Measurements from ENCODE around the gene SETD1A.
A peak's percentile ranks its signal among the peaks of the same experiment; 100 is the strongest.
"Not testable (repeated sequence)": the region's sequence is repeated elsewhere in the genome, so short reads cannot be mapped to it uniquely, and the experiment has no call there.

SETD1A gene

GRCh38 chr16:30929167-30929566 lies 28.4 kb upstream of the SETD1A start:
- no peak overlapping the region for H3K4me3 ChIP-seq (replicated peaks; ENCODE audit: low read depth, low read length)
- TF ChIP-seq CTCF (IDR thresholded peaks at IDR 0.05; ENCODE audit: low read depth, low read length, missing control alignments) = no peak
- no peak for DNase-seq (ENCODE audit: extremely low read depth, low read depth)

- no peak for DNase-seq (ENCODE audit: extremely low read depth, low read depth)
- no peak overlapping the region for H3K4me3 ChIP-seq (replicated peaks; ENCODE audit: low read depth, low read length)
- TF ChIP-seq CTCF (IDR thresholded peaks at IDR 0.05; ENCODE audit: low read depth, low read length, missing control alignments) = no peak
Observed at GRCh38 chr16:30930160-30930571, 27.4 kb upstream of the SETD1A start.

- DNase-seq (ENCODE audit: extremely low read depth, low read depth) = no peak
- TF ChIP-seq CTCF (IDR thresholded peaks at IDR 0.05; ENCODE audit: low read depth, low read length, missing control alignments) = no peak
- no peak overlapping the region for H3K4me3 ChIP-seq (replicated peaks; ENCODE audit: low read depth, low read length)
Observed at GRCh38 chr16:30931068-30931650, 26.4 kb upstream of the SETD1A start.

- peak; percentile 37 for DNase-seq (ENCODE audit: extremely low read depth, low read depth)
- peak; percentile 63 for TF ChIP-seq CTCF (IDR thresholded peaks at IDR 0.05; ENCODE audit: low read depth, low read length, missing control alignments)
- no peak overlapping the region for H3K4me3 ChIP-seq (replicated peaks; ENCODE audit: low read depth, low read length)
Observed at GRCh38 chr16:30934827-30935557, 22.6 kb upstream of the SETD1A start.

- no peak for TF ChIP-seq CTCF (IDR thresholded peaks at IDR 0.05; ENCODE audit: low read depth, low read length, missing control alignments)
- H3K4me3 ChIP-seq (replicated peaks; ENCODE audit: low read depth, low read length) = no peak overlapping the region
- no peak for DNase-seq (ENCODE audit: extremely low read depth, low read depth)
Observed at GRCh38 chr16:30937692-30938091, 19.9 kb upstream of the SETD1A start.

GRCh38 chr16:30939571-30939970 lies 18.0 kb upstream of the SETD1A start:
- H3K4me3 ChIP-seq (replicated peaks; ENCODE audit: low read depth, low read length); DNase-seq (ENCODE audit: extremely low read depth, low read depth): not testable (repeated sequence)

- peak; percentile 51 for DNase-seq (ENCODE audit: extremely low read depth, low read depth)
- H3K4me3 ChIP-seq (replicated peaks; ENCODE audit: low read depth, low read length) = no peak overlapping the region
- peak; percentile 92 for TF ChIP-seq CTCF (IDR thresholded peaks at IDR 0.05; ENCODE audit: low read depth, low read length, missing control alignments)
Observed at GRCh38 chr16:30941600-30942425, 15.7 kb upstream of the SETD1A start.

All from HFF-Myc (cell line).